ENCODE measurements around the gene MAPK8IP3.

GRCh38 chr16:1766231-1766630 lies 60.2 kb downstream of the MAPK8IP3 start:
- TF ChIP-seq CTCF (IDR thresholded peaks at IDR 0.05) = no peak
- TF ChIP-seq NFE2L1 (CRISPR knock-in tag; IDR thresholded peaks at IDR 0.05) = no peak
- no peak for TF ChIP-seq MAX (CRISPR knock-in tag; IDR thresholded peaks at IDR 0.05)
- no peak for TF ChIP-seq ZNF425 (CRISPR knock-in tag; conservative IDR thresholded peaks at IDR 0.05)
- no peak for TF ChIP-seq NR3C1 (CRISPR knock-in tag; conservative IDR thresholded peaks at IDR 0.05; ENCODE audit: low read depth)
- TF ChIP-seq CREB1 (CRISPR knock-in tag; IDR thresholded peaks at IDR 0.05) = no peak
- no peak for TF ChIP-seq SP1 (CRISPR knock-in tag; conservative IDR thresholded peaks at IDR 0.05)
- TF ChIP-seq NR1H2 (CRISPR knock-in tag; IDR thresholded peaks at IDR 0.05) = no peak
- TF ChIP-seq ZNF263 (CRISPR knock-in tag; IDR thresholded peaks at IDR 0.05; ENCODE audit: low read depth) = no peak
- TF ChIP-seq ZBTB43 (CRISPR knock-in tag; IDR thresholded peaks at IDR 0.05) = no peak
- TF ChIP-seq TCF7 (CRISPR knock-in tag; IDR thresholded peaks at IDR 0.05; ENCODE audit: low read depth) = no peak
- TF ChIP-seq FOXP4 (CRISPR knock-in tag; IDR thresholded peaks at IDR 0.05) = no peak
